ENCODE results near the gene ICA1.
A peak's percentile ranks its signal among the peaks of the same experiment; 100 is the strongest.
"Not testable (repeated sequence)": the region's sequence is repeated elsewhere in the genome, so short reads cannot be mapped to it uniquely, and the experiment has no call there.

Gene ICA1

GRCh38 chr7:8128449-8129317 is 133.3 kb downstream of the ICA1 start:
- DNase-seq, result no peak

DNA sequence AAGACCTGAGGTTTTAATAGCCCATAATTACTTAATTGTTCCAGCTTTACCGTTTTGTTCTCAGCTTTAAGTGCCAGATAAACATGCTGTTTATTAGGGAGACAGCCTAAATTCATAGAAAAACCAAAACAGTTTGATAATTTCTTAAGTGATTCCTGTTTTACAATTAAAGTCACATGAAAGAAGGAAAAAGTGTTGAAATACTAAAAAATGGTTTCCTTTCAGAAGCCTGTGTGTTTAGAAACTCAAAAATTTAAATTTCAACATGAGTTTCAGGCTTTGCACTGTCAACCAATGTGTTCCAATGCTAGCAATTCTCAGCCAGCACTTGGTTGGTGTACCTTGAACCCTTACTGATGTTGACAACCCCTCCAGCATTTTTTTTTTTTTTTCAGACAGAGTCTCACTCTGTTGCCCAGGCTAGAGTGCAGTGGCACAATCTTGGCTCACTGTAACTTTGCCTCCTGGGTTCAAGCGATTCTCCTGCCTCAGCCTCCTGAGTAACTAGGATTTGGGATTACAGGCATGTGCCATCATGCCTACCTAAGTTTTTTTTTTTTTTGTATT is 135.3 kb downstream of the ICA1 start:
- no peak for DNase-seq

- DNase-seq, result peak; percentile 58
Measured at GRCh38 chr7:8125680-8126444, 136.1 kb downstream of the ICA1 start.

DNA sequence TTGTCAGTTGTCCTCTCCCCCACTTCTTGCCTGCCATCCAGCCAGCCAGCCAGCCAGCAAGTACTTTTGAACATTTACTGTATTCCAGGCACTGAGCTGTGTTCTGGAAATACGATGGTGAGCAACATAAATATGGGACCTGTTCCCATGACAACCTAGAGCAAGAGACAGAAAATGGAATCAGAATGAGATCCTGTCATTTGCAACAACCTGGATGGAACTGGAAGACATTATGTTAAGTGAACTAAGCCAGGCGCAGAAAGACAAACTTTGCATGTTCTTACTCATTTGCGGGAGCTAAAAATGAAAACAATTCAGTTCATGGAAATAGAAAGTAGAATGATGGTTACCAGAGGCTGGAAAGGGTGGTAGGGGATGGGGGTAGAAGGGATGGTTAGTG is 140.7 kb downstream of the ICA1 start:
- DNase-seq, result no peak

DNA sequence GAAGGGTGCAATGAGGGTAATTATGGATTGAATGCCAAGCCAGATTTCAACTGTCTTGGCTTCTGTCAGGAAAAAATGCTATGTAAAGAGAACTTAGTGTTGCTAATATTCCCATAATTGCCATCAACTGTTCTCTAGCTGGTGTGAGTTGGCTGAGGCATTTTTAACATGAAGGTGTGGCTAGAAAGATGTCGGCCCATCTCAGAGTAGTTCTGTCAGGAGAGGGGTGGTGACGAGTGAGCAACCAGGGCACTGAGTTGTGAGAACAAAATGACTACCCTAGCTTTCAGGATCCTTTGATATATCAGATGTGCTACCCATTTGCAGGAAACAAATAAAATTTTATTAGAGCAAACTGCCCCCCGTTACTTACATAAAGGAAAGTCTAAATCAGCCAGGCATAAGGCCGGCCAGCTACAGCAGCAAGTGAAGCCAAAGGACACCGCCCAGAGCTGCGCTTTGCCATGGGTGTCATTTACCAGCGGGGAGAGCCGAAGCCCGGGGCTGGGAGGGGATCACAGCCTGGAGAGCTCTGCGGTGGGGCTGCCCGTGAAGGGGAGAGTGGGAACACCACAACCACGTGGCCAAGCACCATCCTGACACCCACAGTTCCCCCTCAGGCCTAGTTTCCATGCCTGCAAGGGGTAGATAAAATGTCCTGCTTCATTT is 141.4 kb downstream of the ICA1 start:
- DNase-seq, result no peak

DNA sequence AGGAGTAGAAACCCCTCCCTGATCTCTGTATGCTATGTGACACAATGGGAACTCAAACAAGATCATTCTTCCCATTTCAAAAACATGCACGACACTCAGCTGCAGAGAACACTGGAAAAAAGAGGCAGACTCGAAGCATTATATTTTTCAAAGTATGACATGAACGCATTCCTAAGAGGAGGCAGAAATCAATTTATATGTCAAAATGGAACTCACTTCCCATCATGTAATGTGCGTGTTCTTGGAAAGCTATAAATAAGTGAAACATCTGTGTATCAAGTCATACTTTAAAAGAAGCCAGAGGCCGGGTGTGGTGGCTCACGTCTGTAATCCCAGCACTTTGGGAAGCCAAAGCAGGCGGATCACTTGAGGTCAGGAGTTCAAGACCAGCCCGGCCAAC is 142.7 kb downstream of the ICA1 start:
- DNase-seq, result no peak

DNA sequence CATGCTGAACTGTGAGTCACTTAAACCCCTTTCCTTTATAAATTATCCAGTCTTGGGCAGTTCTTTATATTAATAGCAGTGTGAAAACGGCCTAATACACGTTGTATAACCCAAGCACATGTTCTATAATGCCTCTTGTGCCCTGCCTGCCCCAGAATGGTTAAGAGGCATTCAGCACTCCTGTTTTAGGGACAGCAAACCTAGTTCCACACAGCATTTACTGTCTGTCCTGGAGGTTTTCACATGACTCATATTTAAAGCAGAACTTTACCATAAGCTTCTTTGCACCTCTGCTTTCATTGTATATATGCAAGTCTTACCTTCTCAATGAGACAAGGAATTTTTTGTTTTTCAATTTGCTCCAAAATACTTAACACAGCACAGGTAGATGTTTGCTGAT is 144.8 kb downstream of the ICA1 start:
- DNase-seq, result no peak

DNA sequence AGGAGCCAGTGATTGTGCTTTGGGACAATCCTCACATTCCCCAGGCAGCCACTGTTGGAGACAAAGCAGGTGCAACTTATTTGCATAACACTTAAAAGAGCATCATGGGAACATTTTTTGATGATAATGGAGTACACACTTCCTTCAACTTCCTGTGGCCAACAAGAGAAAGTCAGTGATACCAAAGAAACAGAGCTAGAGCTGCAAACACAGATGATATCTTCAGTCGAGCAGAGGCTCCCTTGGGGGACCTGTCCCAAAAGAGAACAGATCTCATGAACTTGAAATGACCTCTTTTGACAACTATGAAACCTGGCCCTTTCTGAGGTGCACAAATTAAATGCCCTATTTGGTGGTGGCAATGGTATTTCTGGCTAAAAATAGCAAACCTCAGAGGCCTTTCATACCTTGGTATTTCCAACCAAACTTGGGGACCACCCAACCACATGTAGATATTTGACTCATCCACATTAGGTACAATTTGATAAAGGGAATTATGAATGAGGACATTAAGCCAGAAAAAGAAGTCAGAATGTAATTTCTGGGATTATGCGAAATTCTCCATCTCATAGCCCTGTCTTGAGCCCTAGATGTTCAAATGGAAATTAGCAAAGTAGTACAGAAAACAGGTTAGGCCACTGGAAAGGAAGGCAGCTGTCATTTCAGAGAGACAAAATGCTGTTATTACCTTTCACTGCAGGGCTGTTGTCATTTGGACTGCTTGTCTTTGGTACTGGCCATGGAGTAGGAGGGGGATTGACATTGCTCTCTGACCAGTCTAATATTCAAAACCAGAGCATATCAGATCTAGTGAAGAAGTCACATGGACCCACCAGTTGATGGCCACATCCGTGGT is 146.2 kb downstream of the ICA1 start:
- DNase-seq, result no peak

DNA sequence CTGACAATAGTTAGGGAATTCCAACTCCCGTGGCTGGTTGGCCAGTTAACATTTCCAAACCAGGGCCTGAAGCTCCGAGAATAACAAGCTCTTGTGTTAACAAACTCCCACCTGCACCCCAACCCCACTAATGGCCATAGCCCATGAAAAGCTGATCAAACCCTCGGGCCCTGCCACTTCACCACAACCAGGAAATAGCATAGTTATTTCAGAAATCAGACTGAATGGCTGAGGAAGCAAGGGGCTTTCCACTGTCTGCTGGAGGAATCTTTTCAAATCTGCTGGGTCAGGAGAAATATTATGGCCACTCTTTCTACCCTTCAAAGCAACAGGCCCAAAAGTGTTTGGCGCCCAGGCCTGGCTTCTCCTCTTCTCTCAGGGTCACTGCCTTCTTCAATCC is 147.8 kb downstream of the ICA1 start:
- no peak for DNase-seq

- no peak for DNase-seq
Measured at GRCh38 chr7:8113184-8113583, 148.8 kb downstream of the ICA1 start.

GRCh38 chr7:8112685-8113084 is 149.3 kb downstream of the ICA1 start:
- no peak for DNase-seq

- DNase-seq, result no peak
Measured at GRCh38 chr7:8111282-8111960, 150.5 kb downstream of the ICA1 start.

- DNase-seq, result no peak
Measured at GRCh38 chr7:8109196-8110022, 152.6 kb downstream of the ICA1 start.

DNA sequence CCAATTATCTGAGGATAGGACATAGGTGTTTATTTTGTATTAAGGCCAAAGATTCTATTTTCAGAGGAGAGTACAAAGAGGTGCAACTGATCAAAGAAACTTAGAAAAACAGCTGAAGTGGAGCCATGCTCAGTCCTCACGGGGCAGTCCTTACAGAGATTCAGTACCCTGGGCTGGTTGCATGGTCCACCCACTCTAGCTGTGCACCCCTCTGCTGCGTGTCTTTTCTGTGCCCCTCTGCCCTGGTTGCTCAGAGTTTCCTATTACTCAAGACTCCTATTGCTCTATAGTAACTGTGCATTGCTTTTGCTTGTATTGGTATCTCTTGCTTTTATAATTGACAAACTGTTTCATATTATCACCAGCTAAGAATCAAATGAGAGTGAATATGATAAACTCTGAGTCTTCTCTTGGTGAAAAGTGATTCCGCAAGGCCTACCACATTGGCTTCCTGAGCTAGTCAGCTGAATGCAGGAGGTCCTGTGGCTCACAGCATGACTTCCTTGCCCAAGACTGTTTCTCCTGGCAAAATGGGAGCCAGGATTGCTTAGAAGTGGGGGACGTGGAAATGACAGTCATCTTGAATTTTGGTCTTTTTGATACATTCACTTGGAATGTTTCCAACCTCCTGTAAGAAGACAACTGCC is 156.4 kb downstream of the ICA1 start:
- no peak for DNase-seq

- DNase-seq, result no peak
Measured at GRCh38 chr7:8103282-8103681, 158.7 kb downstream of the ICA1 start.

DNA sequence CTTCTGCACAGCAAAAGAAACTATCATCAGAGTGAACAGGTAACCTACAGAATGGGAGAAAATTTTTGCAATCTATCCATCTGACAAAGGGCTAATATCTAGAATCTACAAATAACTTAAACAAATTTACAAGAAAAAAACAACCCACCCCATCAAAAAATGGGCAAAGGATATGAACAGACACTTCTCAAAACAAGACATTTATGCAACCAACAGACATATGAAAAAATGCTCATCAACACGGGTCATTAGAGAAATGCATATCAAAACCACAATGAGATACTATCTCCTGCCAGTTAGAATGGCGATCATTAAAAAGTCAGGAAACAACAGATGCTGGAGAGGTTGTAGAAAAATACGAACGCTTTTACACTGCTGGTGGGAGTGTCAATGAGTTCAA is 160.7 kb downstream of the ICA1 start:
- DNase-seq, result not testable (repeated sequence)

GRCh38 chr7:8094164-8095140 is 167.5 kb downstream of the ICA1 start:
- no peak for DNase-seq

GRCh38 chr7:8092140-8092539 is 169.8 kb downstream of the ICA1 start:
- DNase-seq, result no peak

All from activated CD4-positive, alpha-beta T cell treated with anti-CD3 and anti-CD28 coated beads for 1 hour (primary cell).